ENCODE results near the gene SLC2A13.

SLC2A13 gene

DNA sequence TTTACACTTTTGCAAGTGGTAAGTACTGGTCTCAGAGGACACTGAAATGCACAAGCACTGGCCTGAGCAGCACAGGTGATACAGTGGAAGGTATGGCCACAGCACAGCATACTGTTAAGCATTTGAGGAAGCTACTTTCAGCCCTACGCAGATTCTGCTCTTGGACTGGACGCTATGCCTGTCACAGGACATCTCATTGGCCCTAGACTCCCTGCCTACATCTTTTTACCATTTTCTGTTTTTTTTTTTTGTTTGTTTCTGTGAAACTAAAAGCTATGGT is 342.1 kb downstream of the SLC2A13 start:
- no peak overlapping the region for H3K27ac ChIP-seq (ENCODE audit: low read depth, low read length)

GRCh38 chr12:39763071-39763889 is 342.6 kb downstream of the SLC2A13 start:
- H3K4me2 ChIP-seq (ENCODE audit: low read depth, low read length, poor library complexity, severe bottlenecking): no peak overlapping the region
- no peaks in the 10 kb centered on the region for H3K27me3 ChIP-seq (ENCODE audit: low read length)

More for the DNA sequence above, 342.1 kb downstream of the SLC2A13 start:
- no peak overlapping the region for H3K4me3 ChIP-seq (ENCODE audit: insufficient read depth, low read length, poor library complexity, severe bottlenecking)
- no peak overlapping the region for H3K9ac ChIP-seq (ENCODE audit: low read length)
- no peaks in the 10 kb centered on the region for H3K9me2 ChIP-seq (replicated peaks; ENCODE audit: insufficient read depth, low read length)
- no peaks in the 10 kb centered on the region for H3K27me3 ChIP-seq (ENCODE audit: low read length)
- H3K4me2 ChIP-seq (ENCODE audit: low read depth, low read length, poor library complexity, severe bottlenecking): no peak overlapping the region
- no peak overlapping the region for H2AFZ ChIP-seq (ENCODE audit: low read depth, low read length, severe bottlenecking)
- no peaks in the 10 kb centered on the region; the same call in 1 of the 2 replicates for H3F3A ChIP-seq (ENCODE audit: insufficient read depth)
- TF ChIP-seq, protein P1, sequence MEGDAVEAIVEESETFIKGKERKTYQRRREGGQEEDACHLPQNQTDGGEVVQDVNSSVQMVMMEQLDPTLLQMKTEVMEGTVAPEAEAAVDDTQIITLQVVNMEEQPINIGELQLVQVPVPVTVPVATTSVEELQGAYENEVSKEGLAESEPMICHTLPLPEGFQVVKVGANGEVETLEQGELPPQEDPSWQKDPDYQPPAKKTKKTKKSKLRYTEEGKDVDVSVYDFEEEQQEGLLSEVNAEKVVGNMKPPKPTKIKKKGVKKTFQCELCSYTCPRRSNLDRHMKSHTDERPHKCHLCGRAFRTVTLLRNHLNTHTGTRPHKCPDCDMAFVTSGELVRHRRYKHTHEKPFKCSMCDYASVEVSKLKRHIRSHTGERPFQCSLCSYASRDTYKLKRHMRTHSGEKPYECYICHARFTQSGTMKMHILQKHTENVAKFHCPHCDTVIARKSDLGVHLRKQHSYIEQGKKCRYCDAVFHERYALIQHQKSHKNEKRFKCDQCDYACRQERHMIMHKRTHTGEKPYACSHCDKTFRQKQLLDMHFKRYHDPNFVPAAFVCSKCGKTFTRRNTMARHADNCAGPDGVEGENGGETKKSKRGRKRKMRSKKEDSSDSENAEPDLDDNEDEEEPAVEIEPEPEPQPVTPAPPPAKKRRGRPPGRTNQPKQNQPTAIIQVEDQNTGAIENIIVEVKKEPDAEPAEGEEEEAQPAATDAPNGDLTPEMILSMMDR (IDR thresholded peaks at IDR 0.05; ENCODE audit: insufficient read depth, low read length, poor library complexity, severe bottlenecking): no peak
- no peak for TF ChIP-seq EZH2phosphoT487 (conservative IDR thresholded peaks at IDR 0.05; ENCODE audit: low read length)
- no peaks in the 10 kb centered on the region for H4K20me1 ChIP-seq (ENCODE audit: low read depth, low read length)
- H3K9me3 ChIP-seq (ENCODE audit: insufficient read depth, low read length): no peaks in the 10 kb centered on the region
- H3K36me3 ChIP-seq (ENCODE audit: low read length): no peaks in the 10 kb centered on the region
- no peaks in the 10 kb centered on the region for H3K79me2 ChIP-seq (ENCODE audit: insufficient read depth, low read length)

DNA sequence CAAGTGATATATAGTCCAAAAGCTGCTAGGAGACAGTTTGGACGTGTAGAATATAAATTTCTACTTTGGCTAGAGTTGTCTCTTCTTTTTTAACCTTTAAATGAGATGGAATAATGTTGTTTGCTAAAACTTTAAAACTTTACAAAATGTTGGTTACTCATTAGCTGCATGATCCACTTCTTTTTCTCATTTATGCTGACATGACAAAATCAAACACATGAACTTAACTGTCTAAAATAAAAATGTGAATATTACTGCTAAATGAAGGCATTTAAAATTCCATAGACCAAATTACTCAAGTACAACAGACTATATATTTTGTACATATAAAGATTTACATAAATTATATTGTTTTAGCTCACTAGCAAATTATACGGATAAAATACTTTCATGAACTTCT is 350.4 kb downstream of the SLC2A13 start:
- Histone ChIP-seq H3K4me3 (ENCODE audit: insufficient read depth, low read length, poor library complexity, severe bottlenecking) (no peak overlapping the region), H3K27ac (ENCODE audit: low read depth, low read length) (no peak overlapping the region), H3F3A (ENCODE audit: insufficient read depth) (no peaks in the 10 kb centered on the region), H3K36me3 (ENCODE audit: low read length) (no peaks in the 10 kb centered on the region), H3K9ac (ENCODE audit: low read length) (no peak overlapping the region), H3K9me2 (replicated peaks; ENCODE audit: insufficient read depth, low read length) (no peaks in the 10 kb centered on the region), H4K20me1 (ENCODE audit: low read depth, low read length) (no peaks in the 10 kb centered on the region), H3K79me2 (ENCODE audit: insufficient read depth, low read length) (no peaks in the 10 kb centered on the region), H3K4me2 (ENCODE audit: low read depth, low read length, poor library complexity, severe bottlenecking) (no peak overlapping the region), H3K9me3 (ENCODE audit: insufficient read depth, low read length) (no peaks in the 10 kb centered on the region), H2AFZ (ENCODE audit: low read depth, low read length, severe bottlenecking) (no peak overlapping the region), H3K27me3 (ENCODE audit: low read length) (no peaks in the 10 kb centered on the region)
- no peak for TF ChIP-seq EZH2phosphoT487 (conservative IDR thresholded peaks at IDR 0.05; ENCODE audit: low read length)
- TF ChIP-seq, protein P1 (IDR thresholded peaks at IDR 0.05; ENCODE audit: insufficient read depth, low read length, poor library complexity, severe bottlenecking): no peak

More at GRCh38 chr12:39763071-39763889, 342.6 kb downstream of the SLC2A13 start:
- TF ChIP-seq, protein P1 (IDR thresholded peaks at IDR 0.05; ENCODE audit: insufficient read depth, low read length, poor library complexity, severe bottlenecking): no peak
- TF ChIP-seq EZH2phosphoT487 (conservative IDR thresholded peaks at IDR 0.05; ENCODE audit: low read length): no peak
- H2AFZ ChIP-seq (ENCODE audit: low read depth, low read length, severe bottlenecking): no peak overlapping the region
- no peaks in the 10 kb centered on the region; the same call in 1 of the 2 replicates for H3F3A ChIP-seq (ENCODE audit: insufficient read depth)
- no peaks in the 10 kb centered on the region for H3K9me3 ChIP-seq (ENCODE audit: insufficient read depth, low read length)
- H3K9ac ChIP-seq (ENCODE audit: low read length): no peak overlapping the region
- no peaks in the 10 kb centered on the region for H3K36me3 ChIP-seq (ENCODE audit: low read length)
- H3K4me3 ChIP-seq (ENCODE audit: insufficient read depth, low read length, poor library complexity, severe bottlenecking): no peak overlapping the region
- H4K20me1 ChIP-seq (ENCODE audit: low read depth, low read length): no peaks in the 10 kb centered on the region
- no peak overlapping the region for H3K27ac ChIP-seq (ENCODE audit: low read depth, low read length)
- H3K79me2 ChIP-seq (ENCODE audit: insufficient read depth, low read length): no peaks in the 10 kb centered on the region
- no peaks in the 10 kb centered on the region for H3K9me2 ChIP-seq (replicated peaks; ENCODE audit: insufficient read depth, low read length)
